OCI-LY1 (cell line): ENCODE results near the gene CNTNAP5.

ENCODE experiments used
- H2AFZ ChIP-seq: fragments of 200-600 bp; sonication (generic), shearing (Covaris generic); 2 replicates; pipeline ENCODE4 v1.6.0; 2014; ENCODE audit warnings: antibody characterized with exemption, mild to moderate bottlenecking, low read length
- H3F3A ChIP-seq: fragments of 200-600 bp; sonication (generic), shearing (Covaris generic); 2 replicates; pipeline ENCODE4 v1.6.0; 2014; ENCODE audit warnings: mild to moderate bottlenecking, antibody characterized with exemption, low read length, moderate library complexity; ENCODE audit not compliant: insufficient read depth
- H3K27ac ChIP-seq: fragments of 200-600 bp; sonication (generic); 2 replicates; pipeline ENCODE4 v1.5.1; 2014; ENCODE audit warnings: low read length, mixed run types, mild to moderate bottlenecking, low read depth; ENCODE audit not compliant: poor library complexity, severe bottlenecking
- H3K27me3 ChIP-seq: fragments of 200-600 bp; sonication (generic); 2 replicates; pipeline ENCODE4 v1.6.0; 2014; ENCODE audit warnings: antibody characterized with exemption, mild to moderate bottlenecking, low read length, moderate library complexity; ENCODE audit not compliant: insufficient read depth
- H3K36me3 ChIP-seq: fragments of 200-600 bp; sonication (generic); 2 replicates; pipeline ENCODE4 v1.6.1; 2014; ENCODE audit warnings: mild to moderate bottlenecking, antibody characterized with exemption, low read length, moderate library complexity, mixed read lengths; ENCODE audit not compliant: insufficient read depth
- H3K4me1 ChIP-seq: fragments of 200-600 bp; sonication (generic); 2 replicates; pipeline ENCODE4 v1.5.1; 2014; ENCODE audit warnings: mild to moderate bottlenecking, low read length, moderate library complexity; ENCODE audit not compliant: insufficient read depth, severe bottlenecking
- H3K4me2 ChIP-seq: fragments of 200-600 bp; sonication (generic), shearing (Covaris generic); 2 replicates; pipeline ENCODE4 v1.6.1; 2014; ENCODE audit warnings: low read length
- H3K4me3 ChIP-seq: fragments of 200-600 bp; sonication (generic); 2 replicates; pipeline ENCODE4 v1.5.1; 2014; ENCODE audit warnings: low read length, low read depth, mild to moderate bottlenecking, mixed read lengths; ENCODE audit not compliant: poor library complexity, severe bottlenecking
- H3K79me2 ChIP-seq: fragments of 200-600 bp; shearing (Covaris generic); 2 replicates; pipeline ENCODE4 v1.6.1; 2016; ENCODE audit warnings: mixed run types, low read length, mixed read lengths; ENCODE audit not compliant: insufficient read depth
- H3K9ac ChIP-seq: fragments of 200-600 bp; sonication (generic), shearing (Covaris generic); 2 replicates; pipeline ENCODE4 v1.6.1; 2014; ENCODE audit warnings: mild to moderate bottlenecking, low read length, mixed read lengths
- H3K9me2 ChIP-seq: fragments of 200-600 bp; sonication (generic), shearing (Covaris generic); 2 replicates; pipeline ENCODE4 v1.6.1; 2014; ENCODE audit warnings: low read depth, mild to moderate bottlenecking, low read length, mixed read lengths
- H3K9me3 ChIP-seq: fragments of 200-600 bp; shearing (Covaris generic); 2 replicates; pipeline ENCODE4 v1.6.1; 2014; ENCODE audit warnings: low read length, mixed read lengths
- H4K20me1 ChIP-seq: fragments of 200-600 bp; sonication (generic), shearing (Covaris generic); 2 replicates; pipeline ENCODE4 v1.6.0; 2016; ENCODE audit warnings: mild to moderate bottlenecking, low read length; ENCODE audit not compliant: insufficient read depth
- CTCF ChIP-seq: fragments of 200-600 bp; sonication (generic), shearing (Covaris generic); IDR thresholded peaks from 2 replicates; pipeline ENCODE4 v1.5.1; 2017; ENCODE audit warnings: mild to moderate bottlenecking, antibody characterized with exemption, low read length, moderate library complexity, mixed read lengths
- EZH2 ChIP-seq: fragments of 200-600 bp; sonication (generic), shearing (Covaris generic); IDR thresholded peaks from 2 replicates; pipeline ENCODE4 v1.8.0; 2017; ENCODE audit warnings: borderline replicate concordance, mixed run types, mild to moderate bottlenecking, antibody characterized with exemption, low read length, moderate library complexity, mixed read lengths

The CNTNAP5 gene

GRCh38 chr2:124250433-124250832 lies 225.3 kb downstream of the CNTNAP5 start:
- H2AFZ ChIP-seq, result no peak overlapping the region
- no peaks in the 10 kb centered on the region for H3K79me2 ChIP-seq
- no peak overlapping the region for H3K27ac ChIP-seq
- H3K9ac ChIP-seq, result no peak overlapping the region
- no peaks in the 10 kb centered on the region for H4K20me1 ChIP-seq
- H3K4me3 ChIP-seq, result no peak overlapping the region
- H3F3A ChIP-seq, result no peaks in the 10 kb centered on the region
- no peaks in the 10 kb centered on the region for H3K9me3 ChIP-seq
- H3K36me3 ChIP-seq, result no peaks in the 10 kb centered on the region
- H3K4me2 ChIP-seq, result no peak overlapping the region
- TF ChIP-seq CTCF (no peak), EZH2 (no peak)
- H3K4me1 ChIP-seq, result no peaks in the 10 kb centered on the region
- H3K9me2 ChIP-seq, result no peaks in the 10 kb centered on the region
- no peaks in the 10 kb centered on the region for H3K27me3 ChIP-seq

DNA sequence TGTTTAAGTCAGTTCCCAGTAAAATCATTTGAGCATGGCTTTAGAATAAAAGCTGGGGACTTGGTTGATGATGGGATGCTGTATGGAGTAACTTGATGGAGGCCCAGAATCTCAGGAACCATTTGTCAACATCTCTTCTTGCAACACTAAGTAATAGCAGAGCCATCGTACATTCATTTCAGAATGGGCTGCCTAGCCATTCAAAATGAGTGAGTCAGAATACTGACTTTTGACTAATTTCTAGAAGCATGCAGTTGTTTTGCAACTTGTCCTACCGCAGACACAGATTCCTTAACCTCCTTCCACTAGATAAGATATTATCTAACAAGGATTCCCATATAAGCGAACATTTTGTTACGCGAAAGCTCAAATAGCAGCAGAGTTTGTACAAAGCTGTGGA lies 229.5 kb downstream of the CNTNAP5 start:
- H3K27ac ChIP-seq, result no peak overlapping the region
- H3K79me2 ChIP-seq, result no peaks in the 10 kb centered on the region
- H3K4me1 ChIP-seq, result no peaks in the 10 kb centered on the region
- TF ChIP-seq CTCF (no peak), EZH2 (no peak)
- no peak overlapping the region for H3K4me2 ChIP-seq
- H4K20me1 ChIP-seq, result no peaks in the 10 kb centered on the region
- H3K27me3 ChIP-seq, result no peaks in the 10 kb centered on the region
- H3K36me3 ChIP-seq, result no peaks in the 10 kb centered on the region
- no peak overlapping the region for H3K9ac ChIP-seq
- H3K9me2 ChIP-seq, result no peaks in the 10 kb centered on the region
- no peaks in the 10 kb centered on the region for H3K9me3 ChIP-seq
- H3F3A ChIP-seq, result no peaks in the 10 kb centered on the region
- H2AFZ ChIP-seq, result no peak overlapping the region
- no peak overlapping the region for H3K4me3 ChIP-seq

DNA sequence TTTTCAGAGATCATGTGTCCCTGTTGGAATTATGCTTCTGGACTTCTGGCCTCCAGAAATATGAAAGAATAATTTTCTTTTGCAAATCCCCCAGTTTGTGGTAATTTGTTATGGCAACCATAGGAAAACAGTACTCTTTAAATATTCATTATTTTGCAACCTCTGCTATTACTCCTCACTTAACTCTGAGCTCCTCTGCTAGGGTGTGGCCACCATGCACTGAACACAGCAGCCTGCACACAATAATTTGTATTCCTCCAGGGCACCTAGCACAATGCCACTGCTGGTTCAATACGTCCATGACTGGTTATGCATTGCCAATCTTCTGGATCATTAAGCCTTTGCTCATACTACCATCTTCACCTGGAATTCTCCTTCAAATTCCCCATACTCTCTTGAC lies 232.0 kb downstream of the CNTNAP5 start:
- H3K79me2 ChIP-seq, result no peaks in the 10 kb centered on the region
- no peaks in the 10 kb centered on the region for H3K9me2 ChIP-seq
- no peak overlapping the region for H3K4me2 ChIP-seq
- no peaks in the 10 kb centered on the region for H3K9me3 ChIP-seq
- TF ChIP-seq CTCF, result no peak
- no peaks in the 10 kb centered on the region for H3K27me3 ChIP-seq
- no peak overlapping the region for H2AFZ ChIP-seq
- no peaks in the 10 kb centered on the region for H3F3A ChIP-seq
- H3K36me3 ChIP-seq, result no peaks in the 10 kb centered on the region
- no peaks in the 10 kb centered on the region for H3K4me1 ChIP-seq
- H3K9ac ChIP-seq, result no peak overlapping the region
- no peaks in the 10 kb centered on the region for H4K20me1 ChIP-seq
- no peak overlapping the region for H3K27ac ChIP-seq
- no peak overlapping the region for H3K4me3 ChIP-seq
